ENCODE data around the gene PSEN1. TPM values are rescaled to one million over a fixed set of nuclear protein-coding genes. Genes with fewer than 3 reads are reported as not detected.

The PSEN1 gene
- total RNA-seq, 4 donors from 2014 or later = 101 to 221 (median 135) TPM

- Histone ChIP-seq H3K27ac (no peak overlapping the region), H3K4me3 (peak overlapping the region; percentile 7 to 38 (median 26)), H3K36me3 (peaks cover 0 to 9% (median 0%) of the 10 kb centered on the region in 4 donors), H3K4me1 (peaks cover 0 to 12% (median 4%) of the 10 kb centered on the region in 4 donors), H3K27me3 (no peaks in the 10 kb centered on the region), H3K9me3 (no peaks in the 10 kb centered on the region)
- intact Hi-C loops (cut with DNase I; ENCODE audit: low total_unique reads) = no loop called here
- TF ChIP-seq POLR2AphosphoS5 (IDR thresholded peaks at IDR 0.05) = no peak
- no peak for TF ChIP-seq POLR2A (IDR thresholded peaks at IDR 0.05)
- TF ChIP-seq EP300 (IDR thresholded peaks at IDR 0.05; ENCODE audit: low read depth) = no peak
- no peak for TF ChIP-seq CTCF (IDR thresholded peaks at IDR 0.05)
- DNase-seq = peak; percentile 58
- in situ Hi-C loops (cut with MboI; ENCODE audit: low pct_ligation_motif_present in 1 of 4, low pct_unique_long_range_greater_than_20kb in 1 of 4, low sequenced_read_pairs in 3 of 4) = no loop called here
- WGBS, 2 donors (ENCODE audit: low coverage in 1 of 2) = 35% methylated on average over 25 of the region's 48 CpGs; no CpG with 5 or more reads in 1 of the 2 donors
Observed at GRCh38 chr14:73269729-73270531, 133.6 kb downstream of the PSEN1 start.

- in situ Hi-C loops (cut with MboI; ENCODE audit: low pct_ligation_motif_present in 1 of 4, low pct_unique_long_range_greater_than_20kb in 1 of 4, low sequenced_read_pairs in 3 of 4) = no loop called here
- Histone ChIP-seq H3K9me3 (no peaks in the 10 kb centered on the region), H3K4me1 (peaks cover 0 to 12% (median 4%) of the 10 kb centered on the region in 4 donors), H3K27me3 (no peaks in the 10 kb centered on the region), H3K27ac (no peak overlapping the region), H3K36me3 (peaks cover 0 to 23% (median 11%) of the 10 kb centered on the region in 4 donors), H3K4me3 (no peak overlapping the region)
- 73% methylated on average over 6 of the region's 6 CpGs; no CpG with 5 or more reads in 1 of the 2 donors for WGBS, 2 donors (ENCODE audit: low coverage in 1 of 2)
- intact Hi-C loops (cut with DNase I; ENCODE audit: low total_unique reads) = no loop called here
- no peak for TF ChIP-seq POLR2AphosphoS5 (IDR thresholded peaks at IDR 0.05)
- TF ChIP-seq CTCF (IDR thresholded peaks at IDR 0.05) = no peak
- TF ChIP-seq EP300 (IDR thresholded peaks at IDR 0.05; ENCODE audit: low read depth) = no peak
- TF ChIP-seq POLR2A (IDR thresholded peaks at IDR 0.05) = no peak
- DNase-seq = no peak
Observed at GRCh38 chr14:73272393-73272792, 136.1 kb downstream of the PSEN1 start.

Small RNA genes lying within 50 kb of the gene (small RNA-seq; reads per million reads assigned to genes)
- gene AC004858.1 = 0 reads per million in 4 donors
- 0 reads per million in 4 donors for gene RNU6-419P

Other genes with a start within 250 kb of the PSEN1 start
- gene DPF3, start 242.4 kb upstream of the PSEN1 start, total RNA-seq = 10 to 100 TPM in 2 of 4 donors, 1 to 10 TPM in 2; 7.1 to 23.5 (median 10.9) TPM
- 100 to 1,000 TPM in 1 of 4 donors, 10 to 100 TPM in 2, 1 to 10 TPM in 1; 7.9 to 211 (median 22.8) TPM for gene DCAF4, start 210.0 kb upstream of the PSEN1 start, total RNA-seq
- 10 to 100 TPM in 3 of 4 donors, 1 to 10 TPM in 1; 7.1 to 21.7 (median 17.5) TPM for gene ZFYVE1, start 109.4 kb upstream of the PSEN1 start, total RNA-seq
- gene RBM25, start 78.0 kb upstream of the PSEN1 start, total RNA-seq = 100 to 1,000 TPM in 1 of 4 donors, 10 to 100 TPM in 3; 53.1 to 157 (median 96.4) TPM
- 10 to 100 TPM in 2 of 4 donors, 1 to 10 TPM in 2; 3.0 to 15.7 (median 11.0) TPM for gene PAPLN, start 101.0 kb downstream of the PSEN1 start, total RNA-seq

Data from transverse colon (tissue), 4 donors.